Fibroblast of skin of right biceps (primary cell): ENCODE data around the gene CATSPER1.
"Not testable (repeated sequence)": the region's sequence is repeated elsewhere in the genome, so short reads cannot be mapped to it uniquely, and the experiment has no call there.

Source experiments
- DNase-seq: peaks from one replicate; pipeline ENCODE4 v3.0.0-alpha.2; 2013

The CATSPER1 gene

GRCh38 chr11:66051371-66051765 lies 25.1 kb upstream of the CATSPER1 start:
- DNase-seq = no peak

GRCh38 chr11:66050581-66051231 lies 24.4 kb upstream of the CATSPER1 start:
- DNase-seq = no peak

GRCh38 chr11:66048547-66049323 lies 22.5 kb upstream of the CATSPER1 start, which contains the start of gene GAL3ST3:
Gene GAL3ST3, minus strand, starts transcription at chr11:66049161. Its CDS starts 3,746 bp downstream, at chr11:66045415.
- no peak for DNase-seq

- DNase-seq = no peak
These were observed 21.5 kb upstream of the CATSPER1 start for GRCh38 chr11:66047541-66048365.

- no peak for DNase-seq
These were observed 20.6 kb upstream of the CATSPER1 start for GRCh38 chr11:66046901-66047300.

GRCh38 chr11:66045177-66045639 lies 18.9 kb upstream of the CATSPER1 start:
- DNase-seq = peak; percentile 68

GRCh38 chr11:66044757-66045156 lies 18.5 kb upstream of the CATSPER1 start:
- DNase-seq = no peak

GRCh38 chr11:66042996-66043906 lies 17.0 kb upstream of the CATSPER1 start:
- DNase-seq = no peak

- no peak for DNase-seq
These were observed 16.1 kb upstream of the CATSPER1 start for GRCh38 chr11:66042227-66042995.

- no peak for DNase-seq
These were observed 13.5 kb upstream of the CATSPER1 start for GRCh38 chr11:66039765-66040164.

GRCh38 chr11:66037327-66037726 lies 11.0 kb upstream of the CATSPER1 start:
- no peak for DNase-seq

GRCh38 chr11:66036334-66036710 lies 10.0 kb upstream of the CATSPER1 start:
- DNase-seq = no peak

- no peak for DNase-seq
These were observed 9.5 kb upstream of the CATSPER1 start for GRCh38 chr11:66035653-66036333.

GRCh38 chr11:66032957-66033735 lies 6.9 kb upstream of the CATSPER1 start:
- DNase-seq = no peak

- not testable (repeated sequence) for DNase-seq
These were observed 3.2 kb downstream of the CATSPER1 start for GRCh38 chr11:66023186-66023440.

GRCh38 chr11:66022401-66023185 lies 3.7 kb downstream of the CATSPER1 start:
- DNase-seq = peak; percentile 55

- DNase-seq = peak; percentile 63
These were observed 5.5 kb downstream of the CATSPER1 start for GRCh38 chr11:66020618-66021357.

GRCh38 chr11:66020212-66020611 lies 6.1 kb downstream of the CATSPER1 start:
- no peak for DNase-seq

GRCh38 chr11:66017321-66017720 lies 9.0 kb downstream of the CATSPER1 start:
- no peak for DNase-seq
